ENCODE measurements around the gene CDKN2AIPNL.

The CDKN2AIPNL gene, protein sequence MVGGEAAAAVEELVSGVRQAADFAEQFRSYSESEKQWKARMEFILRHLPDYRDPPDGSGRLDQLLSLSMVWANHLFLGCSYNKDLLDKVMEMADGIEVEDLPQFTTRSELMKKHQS

DNA sequence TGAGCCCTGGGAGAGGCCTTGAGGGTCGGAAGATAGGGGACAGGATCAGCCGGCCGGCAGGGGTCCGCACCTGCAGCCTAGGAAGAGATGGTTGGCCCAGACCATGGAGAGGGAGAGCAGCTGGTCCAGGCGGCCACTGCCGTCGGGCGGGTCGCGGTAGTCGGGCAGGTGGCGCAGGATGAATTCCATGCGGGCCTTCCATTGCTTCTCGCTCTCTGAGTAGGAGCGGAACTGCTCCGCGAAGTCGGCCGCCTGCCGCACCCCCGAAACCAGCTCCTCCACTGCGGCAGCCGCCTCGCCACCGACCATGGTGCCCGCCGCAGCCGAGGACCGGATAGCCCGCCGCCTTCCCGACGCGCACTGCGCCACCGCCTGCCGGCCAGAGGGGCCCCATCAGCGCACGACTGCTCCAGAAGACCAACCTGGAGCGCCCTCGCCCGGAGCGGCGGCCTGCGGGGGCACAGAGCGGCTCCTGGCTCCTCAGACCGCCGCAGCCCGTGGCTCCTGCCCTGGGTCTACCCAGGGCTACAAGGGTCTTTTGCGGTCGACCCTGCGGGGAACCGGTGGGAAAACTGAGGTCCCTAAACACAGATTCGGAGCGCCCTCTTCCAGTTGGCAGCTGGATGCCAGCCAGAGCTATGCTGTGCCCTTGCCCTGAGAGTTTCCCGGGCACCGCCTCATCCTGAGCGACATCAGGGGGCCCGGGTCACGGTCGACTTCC lies at the start of gene CDKN2AIPNL:
Gene CDKN2AIPNL (minus strand): TSS at position 336 of the 721 bp plus-strand sequence. CDS start 27 bp downstream, at position 309.
- no peak for DNase-seq (ENCODE audit: low read depth)

DNA sequence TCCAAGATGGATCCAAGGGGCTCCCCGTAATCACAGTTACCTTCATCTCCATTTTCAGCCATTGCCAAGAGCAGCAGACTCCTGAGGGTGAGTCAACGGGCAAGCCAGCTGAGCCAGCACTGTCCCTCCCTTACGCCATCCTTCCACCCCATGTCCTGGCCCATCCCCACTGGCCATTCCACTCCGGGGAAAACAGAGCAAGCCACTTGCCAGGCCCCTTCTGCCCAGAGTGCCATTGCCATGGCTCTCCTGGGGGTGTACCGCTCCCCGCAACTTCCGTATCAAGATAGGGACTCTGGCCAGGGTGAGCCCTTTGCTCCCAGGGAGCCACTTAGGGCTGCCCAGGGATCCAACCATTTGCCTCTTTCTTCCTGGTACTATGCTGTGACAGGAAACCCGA lies 48.9 kb upstream of the CDKN2AIPNL start:
- DNase-seq (ENCODE audit: low read depth): no peak

DNA sequence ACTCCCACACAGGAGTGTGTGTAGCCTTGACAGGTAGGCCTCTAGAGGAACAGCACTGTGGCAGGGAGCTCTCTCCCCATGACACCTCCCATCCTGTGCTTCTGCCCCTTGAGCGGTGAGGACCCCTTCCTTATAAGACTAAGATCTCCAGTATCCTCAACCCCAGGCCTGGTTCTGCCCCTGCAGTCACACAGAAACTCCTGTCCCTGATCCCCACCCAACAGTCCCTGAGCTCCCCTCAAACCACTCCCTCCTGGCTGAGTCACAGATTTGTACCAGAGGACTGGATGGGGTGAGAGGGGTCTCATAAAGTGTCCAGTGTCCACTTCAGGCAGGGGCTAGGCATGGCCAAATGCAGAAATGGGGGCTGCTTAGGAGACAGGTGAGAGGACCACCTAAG lies 47.8 kb upstream of the CDKN2AIPNL start:
- DNase-seq (ENCODE audit: low read depth): no peak

DNA sequence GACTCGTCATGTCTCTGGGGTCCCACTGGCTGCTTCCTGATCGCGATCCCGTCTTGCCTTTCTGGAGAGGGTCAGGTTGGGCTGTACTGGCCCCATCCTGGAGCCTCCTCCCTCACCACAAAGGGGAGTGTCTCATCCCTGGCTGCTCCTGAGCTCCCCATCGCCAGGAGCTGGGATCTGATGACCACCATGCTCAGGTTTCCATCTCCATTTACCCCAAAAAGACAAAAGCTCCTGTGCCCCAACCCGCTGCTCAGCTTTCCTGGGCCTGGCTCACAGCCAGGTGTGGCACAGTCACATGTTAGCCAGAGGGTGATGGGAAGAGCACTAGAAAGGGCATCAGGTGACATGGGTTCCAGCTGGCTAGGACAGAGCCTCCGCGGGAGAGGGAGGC lies 47.3 kb upstream of the CDKN2AIPNL start:
- DNase-seq (ENCODE audit: low read depth): no peak

DNA sequence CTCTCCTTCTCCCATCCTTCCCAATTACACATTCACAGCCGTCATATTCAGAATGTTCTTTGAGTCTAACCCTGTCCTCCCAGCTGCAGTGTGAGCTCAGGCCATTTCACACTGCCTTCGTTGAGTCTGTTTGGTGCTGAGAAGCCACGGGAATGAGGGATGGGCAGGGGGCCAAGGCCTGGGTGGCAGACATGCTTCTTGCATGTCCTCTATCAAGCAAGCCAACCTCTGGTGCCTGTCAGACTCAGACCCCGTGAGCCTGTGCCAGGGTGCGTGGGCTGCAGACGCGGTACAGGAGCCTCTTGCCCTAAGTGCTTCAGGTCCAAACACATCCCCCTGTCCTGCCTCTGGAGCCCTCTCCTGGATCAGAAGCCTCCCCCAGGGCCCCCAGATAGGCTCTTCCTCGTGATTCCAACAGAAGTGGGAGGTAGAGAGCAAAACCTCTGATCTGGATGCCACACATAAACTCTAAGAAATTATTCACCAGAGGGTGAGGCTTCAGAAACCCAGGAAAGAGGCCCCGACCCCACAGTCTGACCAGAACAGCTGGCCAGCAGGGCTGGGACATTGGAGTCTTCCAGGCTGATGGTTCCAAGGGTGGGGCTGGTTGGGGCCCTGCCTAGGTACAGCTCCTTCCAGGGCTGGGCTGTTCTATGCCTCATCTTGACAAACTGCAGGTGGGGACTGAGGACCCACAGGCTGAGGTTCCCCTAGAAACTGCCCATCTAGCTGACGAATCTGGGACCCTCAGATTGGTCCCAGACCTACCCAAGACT lies 46.7 kb upstream of the CDKN2AIPNL start:
- no peak for DNase-seq (ENCODE audit: low read depth)

DNA sequence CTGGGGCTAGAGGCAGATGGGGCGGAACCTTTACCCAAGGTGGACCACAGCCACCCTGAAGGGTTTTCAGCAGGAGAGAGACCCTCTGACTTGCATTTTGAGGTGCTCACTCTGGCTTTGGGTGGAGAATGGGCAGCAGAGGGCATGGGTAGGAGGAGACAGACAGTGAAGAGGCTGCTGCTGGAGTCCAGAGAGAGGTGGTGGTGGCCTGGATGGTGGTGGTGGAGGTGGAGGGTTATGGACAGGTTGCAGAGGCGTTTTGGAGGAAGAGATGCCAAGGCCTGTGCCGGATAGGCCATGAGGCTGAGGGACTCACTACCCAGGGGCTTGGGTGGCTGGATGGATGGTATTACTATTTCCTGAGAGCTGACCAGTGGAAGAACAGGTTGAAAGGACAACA lies 46.1 kb upstream of the CDKN2AIPNL start:
- no peak for DNase-seq (ENCODE audit: low read depth)

DNA sequence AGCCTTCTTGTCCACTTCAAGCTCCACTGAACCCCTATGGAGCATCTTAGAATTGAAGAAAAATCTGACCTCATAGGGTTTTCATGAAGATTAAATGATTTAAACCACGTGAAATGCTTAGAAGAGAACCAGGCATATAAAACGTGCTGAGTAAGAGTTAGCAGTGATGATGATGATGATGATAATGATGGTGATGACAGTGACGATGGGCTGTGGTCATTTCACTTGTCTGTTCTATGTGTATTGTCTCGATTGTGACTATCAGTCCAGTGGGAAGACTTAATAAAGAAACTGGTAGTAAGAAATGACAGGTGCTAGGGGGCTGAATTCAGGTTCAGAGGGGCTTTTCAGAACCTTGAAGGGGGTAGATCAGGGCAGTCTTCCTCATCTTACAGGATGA lies 45.1 kb upstream of the CDKN2AIPNL start:
- no peak for DNase-seq (ENCODE audit: low read depth)

DNA sequence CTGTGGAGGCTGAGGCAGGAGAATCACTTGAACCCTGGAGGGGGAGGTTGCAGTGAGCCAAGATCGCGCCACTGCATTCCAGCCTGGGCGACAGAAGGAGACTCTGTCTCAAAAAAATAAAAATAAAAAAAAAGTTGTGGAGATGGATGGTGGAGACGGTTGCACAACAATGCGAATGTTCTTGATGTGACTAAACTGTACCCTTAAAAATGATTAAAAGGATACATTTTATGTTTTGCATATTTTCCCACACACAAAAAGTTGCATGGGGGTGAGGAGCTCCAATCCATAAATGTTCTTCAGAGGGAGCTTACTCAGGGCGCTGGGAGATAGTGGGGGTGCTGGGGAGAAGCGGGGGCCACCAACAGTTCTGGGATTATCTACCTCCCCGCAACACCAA lies 43.8 kb upstream of the CDKN2AIPNL start:
- no peak for DNase-seq (ENCODE audit: low read depth)

DNA sequence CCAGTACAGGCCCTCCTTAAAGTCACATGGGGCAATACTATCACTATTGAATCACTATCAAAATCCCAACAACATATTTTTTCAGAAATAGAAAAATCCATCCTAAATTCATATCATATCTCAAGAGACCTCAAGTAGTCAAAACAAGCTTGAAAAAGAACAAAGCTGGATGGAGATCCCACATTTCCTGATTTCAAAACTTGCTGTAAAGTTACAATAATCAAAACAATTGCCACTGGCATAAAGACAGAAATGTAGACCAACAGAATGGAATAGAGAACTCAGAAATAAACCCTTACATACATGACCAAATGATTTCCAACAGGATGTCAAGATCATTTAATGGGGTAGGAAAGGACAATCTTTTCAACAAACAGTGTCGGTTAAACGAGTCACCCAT lies 41.3 kb upstream of the CDKN2AIPNL start:
- DNase-seq (ENCODE audit: low read depth): no peak

DNA sequence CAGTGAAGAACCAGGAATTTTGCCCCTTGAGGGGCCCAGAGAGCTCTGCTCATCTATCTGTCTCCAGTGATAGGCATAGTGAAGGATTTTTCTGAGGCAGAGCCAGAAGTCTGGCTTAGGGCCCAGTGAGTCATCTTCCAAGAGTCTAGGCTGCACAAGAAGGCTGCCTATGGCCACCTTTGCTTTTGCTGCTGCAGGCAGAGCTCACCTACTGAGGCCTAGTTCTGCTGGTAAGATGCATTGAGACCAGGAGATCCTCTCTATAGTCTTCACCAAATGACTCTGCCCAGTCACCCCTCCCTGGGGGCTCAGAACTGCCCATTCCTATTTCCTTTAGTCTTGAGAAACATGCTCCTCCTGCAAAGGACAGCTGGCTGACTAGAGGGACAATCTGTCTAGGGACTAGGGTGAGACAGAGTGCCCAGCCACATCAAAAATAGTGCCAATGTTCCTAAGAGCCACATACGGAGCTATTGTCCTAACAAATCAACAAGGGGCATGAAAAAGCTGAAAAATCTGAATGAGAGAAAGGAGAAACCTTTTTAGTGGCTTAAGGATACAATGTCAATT lies 40.3 kb upstream of the CDKN2AIPNL start:
- DNase-seq (ENCODE audit: low read depth): no peak

DNA sequence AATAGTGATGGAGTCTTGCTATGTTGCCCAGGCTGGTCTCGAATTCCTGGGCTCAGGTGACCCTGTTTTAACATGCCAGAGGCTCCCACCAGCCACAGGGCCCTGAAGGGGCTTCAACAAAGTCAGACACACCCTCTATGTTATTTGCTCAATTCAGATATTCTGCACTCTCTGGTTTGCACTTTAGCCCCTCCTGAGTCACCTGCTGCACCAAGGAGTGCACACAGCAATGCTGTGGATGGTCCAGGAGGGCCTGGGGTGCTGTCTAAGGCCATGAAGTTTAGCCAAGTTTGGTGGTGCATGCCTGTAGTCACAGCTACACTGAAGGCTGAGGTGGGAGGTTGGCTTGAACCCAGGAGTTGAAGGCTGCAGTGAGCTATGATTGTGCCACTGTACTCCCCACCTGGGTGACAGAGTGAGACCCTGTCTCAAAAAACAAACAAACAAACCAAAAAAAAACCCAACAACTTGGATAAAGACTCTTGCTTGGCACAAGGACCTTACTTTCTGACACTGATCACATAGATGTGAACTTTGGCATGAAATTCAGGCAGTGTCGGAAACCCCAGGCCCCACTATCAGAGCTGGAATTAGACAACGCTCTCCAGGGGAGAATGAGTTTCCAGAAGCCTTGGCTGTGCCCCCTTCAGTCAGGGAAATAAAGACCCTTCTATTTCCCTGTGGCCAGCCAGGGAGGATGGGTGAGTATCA lies 39.7 kb upstream of the CDKN2AIPNL start:
- no peak for DNase-seq (ENCODE audit: low read depth)

DNA sequence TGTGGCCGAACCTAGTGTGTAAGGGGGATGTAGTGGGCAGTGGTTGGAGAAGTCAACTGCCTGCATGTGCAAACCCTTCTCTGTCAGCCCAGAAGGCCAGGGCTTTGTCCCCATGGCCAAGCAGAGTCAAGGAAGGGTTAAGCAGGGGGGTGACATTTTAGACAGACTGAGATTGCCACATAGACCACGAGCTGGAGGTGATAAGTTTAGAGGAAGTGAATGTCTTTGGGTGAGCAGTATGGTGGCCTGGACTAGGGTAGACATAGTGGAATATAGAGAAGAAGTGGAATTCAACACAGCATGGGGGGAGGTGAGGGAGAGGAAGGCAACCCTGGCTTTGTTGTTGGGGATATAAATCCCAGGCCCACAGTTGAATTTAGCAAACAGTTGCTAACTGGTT lies 38.7 kb upstream of the CDKN2AIPNL start:
- DNase-seq (ENCODE audit: low read depth): no peak

DNA sequence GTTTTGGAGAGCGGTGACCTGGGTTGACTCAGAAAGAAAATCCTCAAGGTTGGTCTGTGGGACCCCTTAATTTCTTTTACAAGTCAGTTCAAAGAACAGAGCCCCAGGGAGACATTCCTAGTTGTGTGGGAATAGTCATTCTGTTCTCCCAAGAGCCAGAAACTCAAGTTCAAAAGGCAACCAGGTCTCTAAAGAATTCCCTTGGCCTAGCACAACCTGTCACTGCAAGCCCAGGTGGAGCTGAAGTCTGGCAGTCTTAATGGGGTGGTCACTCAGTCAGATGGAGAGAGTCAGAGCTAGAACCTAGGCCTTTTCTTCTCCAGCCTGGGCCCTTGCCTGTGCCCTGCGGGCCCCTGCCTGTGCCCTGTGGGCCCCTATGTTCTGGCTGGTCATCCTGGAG lies 37.5 kb upstream of the CDKN2AIPNL start:
- no peak for DNase-seq (ENCODE audit: low read depth)

DNA sequence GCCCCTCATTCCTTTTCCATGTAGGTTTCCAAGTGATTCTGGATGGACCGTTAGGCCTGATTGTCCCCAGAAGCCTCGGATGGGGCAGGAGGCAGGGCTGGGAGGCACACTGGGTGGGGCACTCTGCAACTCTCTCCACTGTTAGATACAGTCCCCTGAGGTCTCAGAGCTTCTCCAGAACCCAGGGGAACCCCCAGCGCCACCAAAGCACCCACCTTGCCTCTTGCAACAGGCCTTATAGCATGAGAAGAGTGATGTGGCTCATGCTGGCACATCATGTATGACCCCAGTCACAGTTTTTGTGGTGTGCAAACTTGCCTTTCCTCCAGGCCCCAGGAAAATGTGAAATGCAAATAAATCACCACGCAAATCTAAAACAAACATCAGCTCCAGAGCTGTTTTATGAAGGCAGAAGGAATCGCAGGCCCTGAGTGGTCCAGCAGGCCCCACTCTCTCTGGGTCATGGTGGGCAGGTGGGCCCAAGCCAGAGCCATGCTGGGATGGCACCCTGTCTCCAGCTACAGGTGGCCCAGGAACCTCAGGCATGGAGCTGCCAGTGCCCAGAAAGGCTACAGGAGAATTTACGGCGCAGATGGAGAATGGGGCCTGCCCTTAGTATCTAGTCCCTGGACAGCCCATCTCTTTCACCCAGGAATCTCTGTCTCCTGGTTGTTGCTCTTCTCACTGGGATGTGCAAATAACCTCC lies 36.3 kb upstream of the CDKN2AIPNL start:
- DNase-seq (ENCODE audit: low read depth): no peak

DNA sequence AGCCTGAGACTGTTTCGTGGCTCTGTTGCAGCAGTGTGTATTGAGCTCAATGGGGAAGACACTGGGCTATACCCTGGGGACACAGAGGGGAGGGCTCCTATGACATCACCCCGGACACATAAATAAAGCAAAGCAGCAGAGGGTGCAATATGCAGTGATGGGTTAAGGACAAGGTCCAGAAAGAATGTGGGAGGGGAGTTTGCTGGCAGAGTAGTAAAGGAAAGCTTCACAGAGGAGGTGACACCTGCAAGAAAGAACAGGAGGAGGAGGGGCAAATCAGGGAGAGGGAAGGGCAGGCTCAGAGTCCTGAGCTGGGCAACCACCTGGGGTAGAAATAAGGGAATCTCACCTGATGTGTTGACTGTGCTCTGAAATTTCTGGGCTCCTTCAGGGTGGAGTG lies 35.3 kb upstream of the CDKN2AIPNL start:
- DNase-seq (ENCODE audit: low read depth): no peak

DNA sequence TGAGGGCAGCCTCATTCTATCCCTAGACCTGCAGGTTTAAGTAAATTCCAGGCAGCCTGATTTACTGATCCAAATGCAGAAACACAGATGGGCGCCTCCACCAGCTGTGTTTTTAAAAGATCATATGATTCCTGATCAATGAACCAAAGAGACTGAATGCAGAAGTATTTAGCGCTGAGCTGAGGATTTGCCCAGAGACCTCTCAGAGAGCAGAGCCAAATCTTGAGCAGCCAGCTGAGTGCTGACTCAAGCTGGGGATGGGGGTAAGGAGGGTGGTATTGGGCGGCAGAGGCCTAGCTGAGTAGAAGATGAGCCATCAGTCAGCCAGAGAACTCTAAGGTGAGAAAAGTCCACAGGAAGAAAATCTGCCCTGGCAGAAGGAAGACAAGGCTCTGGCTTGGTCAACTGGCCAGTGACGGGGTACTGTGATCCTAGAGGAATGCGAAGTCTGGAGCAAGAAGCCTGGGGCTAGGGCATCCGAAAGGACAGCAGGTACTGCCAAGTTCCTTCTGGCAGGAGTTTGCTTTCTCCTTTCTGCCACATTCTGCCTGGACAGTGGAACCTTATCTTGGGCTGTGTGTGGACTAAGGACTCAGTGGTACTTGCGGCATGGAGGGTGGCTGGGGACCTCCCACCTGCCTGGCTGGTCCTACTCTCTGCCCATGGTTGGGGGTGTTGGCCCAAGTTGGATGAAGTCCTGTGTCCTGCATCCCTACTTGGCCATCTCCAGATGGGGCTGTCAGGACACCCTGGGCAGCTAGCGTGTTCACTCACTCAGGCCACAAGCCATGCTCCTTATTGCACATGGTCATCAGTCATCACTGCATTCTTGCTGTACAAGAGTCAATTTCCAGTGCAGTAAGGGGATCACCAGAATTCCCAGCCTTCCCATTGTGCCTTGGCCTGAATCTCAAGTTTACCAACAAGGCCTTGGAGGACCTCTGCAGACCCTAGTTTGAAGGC lies 34.5 kb upstream of the CDKN2AIPNL start:
- DNase-seq (ENCODE audit: low read depth): no peak

DNA sequence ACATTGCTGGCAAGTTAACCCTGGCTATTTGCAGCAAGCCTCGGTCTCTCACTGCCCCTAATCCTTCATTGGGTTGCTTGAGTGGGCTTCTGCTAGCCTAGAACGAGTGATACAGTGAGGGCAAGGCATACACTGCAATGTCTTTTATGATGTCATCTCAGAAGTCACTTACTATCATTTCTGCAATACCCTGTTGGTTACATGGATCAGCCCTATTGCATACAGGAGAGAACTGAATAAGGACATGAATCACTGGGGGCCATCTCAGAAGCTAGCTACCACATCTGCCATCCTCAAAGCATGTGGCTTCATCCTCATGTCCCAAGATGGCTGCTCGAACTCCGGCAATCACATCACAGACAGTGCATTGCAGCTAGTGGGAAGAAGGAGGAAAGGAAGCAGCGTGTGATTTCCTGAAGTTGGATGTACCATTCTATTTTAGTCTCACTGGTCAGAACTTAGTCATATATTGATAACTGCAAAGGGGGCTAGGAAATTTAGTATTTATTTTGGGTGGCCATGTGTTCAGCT lies 33.3 kb upstream of the CDKN2AIPNL start:
- no peak for DNase-seq (ENCODE audit: low read depth)

DNA sequence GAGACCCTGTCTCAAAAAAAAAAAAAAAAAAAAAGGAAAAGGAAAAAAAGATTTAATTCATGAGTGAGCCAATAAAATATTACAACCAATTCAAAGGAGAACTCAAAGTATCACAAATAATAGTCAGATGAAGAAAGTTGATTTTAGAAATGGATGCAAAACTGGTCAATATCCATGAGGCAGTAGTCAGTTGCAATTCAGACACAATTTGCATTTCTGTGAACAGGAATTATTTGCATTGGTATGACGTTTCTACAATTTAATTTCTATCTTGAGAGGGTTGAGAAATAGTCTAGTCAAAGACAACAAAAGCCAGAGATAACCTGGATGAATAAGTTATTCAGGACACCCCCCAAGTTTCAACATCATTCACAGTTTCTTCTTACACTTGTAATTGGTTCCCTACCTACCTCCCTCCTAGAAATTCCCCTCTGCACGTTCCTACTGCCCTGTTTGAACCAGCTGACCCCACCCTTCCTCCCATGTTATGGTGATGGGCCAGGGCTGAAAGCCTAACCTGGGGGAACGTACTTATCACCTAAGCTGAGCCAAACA lies 28.6 kb upstream of the CDKN2AIPNL start:
- DNase-seq (ENCODE audit: low read depth): no peak

DNA sequence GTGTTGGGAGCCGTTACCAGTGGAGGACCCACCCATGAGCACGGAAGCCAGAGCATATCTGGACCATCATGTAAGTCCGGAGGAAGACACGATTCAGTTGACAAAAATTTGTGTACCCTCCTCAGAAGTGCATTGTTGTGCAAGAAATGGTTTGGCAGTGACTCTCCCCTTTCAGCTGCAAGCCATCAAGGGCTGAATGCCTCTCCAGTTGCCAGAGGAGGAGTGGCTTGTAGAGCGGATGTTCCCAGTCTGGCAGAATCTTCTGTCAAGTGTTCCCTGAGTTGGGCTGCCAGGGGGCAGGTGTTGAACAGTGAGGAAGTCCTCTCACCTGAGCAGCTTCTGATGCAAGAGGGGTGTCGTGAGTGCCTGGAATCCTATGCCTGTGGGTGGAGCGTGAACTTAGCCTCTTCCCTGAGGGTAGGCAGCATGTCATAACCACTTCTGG lies 27.6 kb upstream of the CDKN2AIPNL start:
- peak; percentile 79 for DNase-seq (ENCODE audit: low read depth)

DNA sequence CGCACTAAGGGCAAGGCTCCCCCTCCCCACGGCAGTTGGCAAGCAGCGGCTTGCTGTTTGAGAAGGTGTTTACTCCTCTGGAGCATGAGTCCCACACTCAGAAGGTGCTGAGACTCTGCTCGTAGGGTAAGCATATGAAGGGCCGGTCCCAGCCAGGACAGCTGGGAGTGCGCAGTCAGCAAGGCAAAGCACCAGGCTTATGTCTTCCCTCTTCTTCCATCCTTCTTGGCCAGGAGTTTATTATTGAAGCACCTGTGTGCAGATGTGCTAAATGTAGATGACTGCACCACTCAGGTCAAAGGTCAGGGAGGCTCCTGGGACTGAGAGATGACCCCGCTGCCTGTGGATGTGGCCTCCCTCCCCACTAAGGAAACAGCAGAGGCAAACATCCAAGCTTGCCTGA lies 27.0 kb upstream of the CDKN2AIPNL start:
- DNase-seq (ENCODE audit: low read depth): no peak
